ENCODE data around the gene ZNF639.

ZNF639 gene

GRCh38 chr3:179375091-179375999 is 52.5 kb downstream of the ZNF639 start:
- no peak for DNase-seq
- in situ Hi-C loops (cut with HindIII; ENCODE audit: low pct_ligation_motif_present, low pct_unique_long_range_greater_than_20kb, low sequenced_read_pairs): no loop called here

- DNase-seq: no peak
- in situ Hi-C loops (cut with HindIII; ENCODE audit: low pct_ligation_motif_present, low pct_unique_long_range_greater_than_20kb, low sequenced_read_pairs): no loop called here
Measured at GRCh38 chr3:179376474-179376873, 53.6 kb downstream of the ZNF639 start.

Measured in ACHN (cell line).